RWPE2 (cell line): ENCODE results near the gene NXPE3.

ENCODE experiments used
- ATAC-seq: fragments of 200-7000 bp; cut with Tn5 transposase; 3 replicates; pipeline ENCODE4 v1.9.1; 2021; ENCODE audit warnings: low read depth
- DNase-seq: peaks from one replicate; pipeline ENCODE4 v3.0.0-alpha.2; 2020; ENCODE audit warnings: low spot score
- H3K27ac ChIP-seq: fragments of 450-650 bp; 2 replicates; pipeline ENCODE4 v1.5.1; 2017; ENCODE audit warnings: mild to moderate bottlenecking; ENCODE audit not compliant: poor library complexity, severe bottlenecking
- H3K27me3 ChIP-seq: fragments of 250-450 bp; sonication (Bioruptor Pico); 2 replicates; pipeline ENCODE4 v1.5.1; 2021; ENCODE audit warnings: mild to moderate bottlenecking, moderate library complexity; ENCODE audit not compliant: insufficient read depth, poor library complexity, severe bottlenecking
- H3K36me3 ChIP-seq: fragments of 250-450 bp; sonication (Bioruptor Pico); 2 replicates; pipeline ENCODE4 v1.5.1; 2020; ENCODE audit warnings: low read depth, mild to moderate bottlenecking, moderate library complexity
- H3K4me1 ChIP-seq: fragments of 250-450 bp; sonication (Bioruptor Pico); 2 replicates; pipeline ENCODE4 v1.5.1; 2021; ENCODE audit warnings: mild to moderate bottlenecking, moderate library complexity; ENCODE audit not compliant: insufficient read depth, poor library complexity, severe bottlenecking
- H3K4me3 ChIP-seq: fragments of 250-450 bp; sonication (Bioruptor Pico); 2 replicates; pipeline ENCODE4 v1.5.1; 2021; ENCODE audit warnings: mild to moderate bottlenecking, moderate library complexity; ENCODE audit not compliant: severe bottlenecking
- H3K9me3 ChIP-seq: fragments of 250-450 bp; sonication (Bioruptor Pico); 2 replicates; pipeline ENCODE4 v1.5.1; 2021; ENCODE audit warnings: mild to moderate bottlenecking, moderate library complexity; ENCODE audit not compliant: severe bottlenecking
- CTCF ChIP-seq: fragments of 450-650 bp; IDR thresholded peaks from one replicate; pipeline ENCODE4 v1.5.1; 2017; ENCODE audit warnings: mild to moderate bottlenecking, moderate library complexity; ENCODE audit not compliant: poor library complexity, severe bottlenecking

Gene NXPE3

GRCh38 chr3:101836160-101836559 lies 57.1 kb downstream of the NXPE3 start:
- Histone ChIP-seq H3K4me3 (no peak overlapping the region), H3K36me3 (no peaks in the 10 kb centered on the region), H3K4me1 (no peaks in the 10 kb centered on the region), H3K9me3 (no peaks in the 10 kb centered on the region), H3K27ac (no peak overlapping the region), H3K27me3 (no peaks in the 10 kb centered on the region)
- ATAC-seq (no peak), DNase-seq (no peak)
- TF ChIP-seq CTCF, result no peak

- H3K4me1 ChIP-seq, result no peaks in the 10 kb centered on the region
- no peak overlapping the region for H3K4me3 ChIP-seq
- H3K27ac ChIP-seq, result no peak overlapping the region
- ATAC-seq (peak; percentile 52; the same call in 2 of the 3 replicates), DNase-seq (no peak)
- no peaks in the 10 kb centered on the region for H3K36me3 ChIP-seq
- H3K9me3 ChIP-seq, result no peaks in the 10 kb centered on the region
- H3K27me3 ChIP-seq, result no peaks in the 10 kb centered on the region
- TF ChIP-seq CTCF, result no peak
These were observed 57.9 kb downstream of the NXPE3 start for GRCh38 chr3:101836652-101837598.

GRCh38 chr3:101838691-101839090 lies 59.7 kb downstream of the NXPE3 start:
- no peaks in the 10 kb centered on the region for H3K9me3 ChIP-seq
- no peaks in the 10 kb centered on the region for H3K27me3 ChIP-seq
- H3K4me3 ChIP-seq, result no peak overlapping the region
- H3K4me1 ChIP-seq, result no peaks in the 10 kb centered on the region
- ATAC-seq, result no peak
- H3K27ac ChIP-seq, result no peak overlapping the region
- DNase-seq, result no peak
- H3K36me3 ChIP-seq, result no peaks in the 10 kb centered on the region
- no peak for TF ChIP-seq CTCF

GRCh38 chr3:101840066-101840465 lies 61.1 kb downstream of the NXPE3 start:
- TF ChIP-seq CTCF, result no peak
- no peak overlapping the region for H3K27ac ChIP-seq
- no peaks in the 10 kb centered on the region for H3K27me3 ChIP-seq
- H3K4me1 ChIP-seq, result no peaks in the 10 kb centered on the region
- no peaks in the 10 kb centered on the region for H3K9me3 ChIP-seq
- H3K36me3 ChIP-seq, result no peaks in the 10 kb centered on the region
- no peak for ATAC-seq
- DNase-seq, result no peak
- H3K4me3 ChIP-seq, result no peak overlapping the region

GRCh38 chr3:101842245-101842934 lies 63.4 kb downstream of the NXPE3 start:
- H3K4me1 ChIP-seq, result no peaks in the 10 kb centered on the region
- ATAC-seq, result peak; percentile 42; the same call in 1 of the 3 replicates
- no peaks in the 10 kb centered on the region for H3K27me3 ChIP-seq
- TF ChIP-seq CTCF, result no peak
- no peak overlapping the region for H3K27ac ChIP-seq
- H3K9me3 ChIP-seq, result no peaks in the 10 kb centered on the region
- H3K36me3 ChIP-seq, result no peaks in the 10 kb centered on the region
- no peak overlapping the region for H3K4me3 ChIP-seq
- no peak for DNase-seq
